B cell (primary cell): ENCODE results near the gene STH.

Experiments used
- CTCF ChIP-seq: fragments of 200-600 bp; IDR thresholded peaks from one replicate; pipeline ENCODE4 v1.8.0; 2022; ENCODE audit warnings: antibody characterized with exemption, mild to moderate bottlenecking
- EZH2 ChIP-seq: IDR thresholded peaks from 2 replicates; pipeline ENCODE4 v1.6.1; 2012; ENCODE audit warnings: borderline replicate concordance, low read depth, mild to moderate bottlenecking, moderate library complexity, low read length; ENCODE audit not compliant: insufficient read depth, poor library complexity, severe bottlenecking

- TF ChIP-seq CTCF (no peak), EZH2 (no peak)
These were observed 23.3 kb upstream of the STH start for GRCh38 chr17:45975640-45976295.
